K562 (cell line): ENCODE measurements around the gene FRMD4A. TPM values are rescaled to one million over a fixed set of nuclear protein-coding genes. Genes with fewer than 3 reads are reported as not detected.

Experiments used
- ATAC-seq: fragments of 200-7000 bp; cut with Tn5 transposase; 3 replicates; pipeline ENCODE4 v1.9.1; 2020; ENCODE audit warnings: moderate library complexity
- BruUV-seq: library from RNA; stranded (reverse); fragments of 400-500 nt; replicated peaks from 2 replicates; lab custom pipeline; 2021; lab: Mats Ljungman, UMichigan
- CTCF ChIA-PET: fragments of 300-600 bp; formaldehyde crosslinking; extraction: SDS; loops from one replicate; lab custom pipeline; 2021; ENCODE audit warnings: low intra/inter-chr PET ratio; lab: Yijun Ruan, JAX
- POLR2A ChIA-PET: fragments of 300-600, 350-650 bp; sonication (Branson Sonifier 250); formaldehyde crosslinking; extraction: SDS; loops from one replicate; lab custom pipeline; 2021; ENCODE audit warnings: antibody characterized with exemption, inconsistent platforms; lab: Yijun Ruan, JAX
- DNase-seq, 4 experiments: peaks; one replicate each; pipeline versions ENCODE4 v3.0.0 to v3.0.0-alpha.2; 2011 to 2018; ENCODE audit warnings: low spot score in 3 of 4, mixed read lengths in 3 of 4; ENCODE audit errors: extremely low read depth in 1 of 4
- FAIRE-seq: peaks from 2 replicates; lab custom pipeline; 2011; peaks lifted over from hg19 to GRCh38; lab: Jason Lieb, UNC
- H2AFZ ChIP-seq: 2 replicates; pipeline ENCODE4 v1.6.0; 2011; ENCODE audit warnings: low read depth, low read length, control low read depth, inconsistent platforms
- H3K27ac ChIP-seq: fragments of 200-600 bp; 3 replicates; pipeline ENCODE4 v1.8.0; 2011; ENCODE audit warnings: low read depth, mild to moderate bottlenecking, control low read depth, inconsistent platforms, low read length, moderate library complexity, mixed read lengths; ENCODE audit errors: extremely low read depth
- H3K27me3 ChIP-seq, 2 experiments: fragments of 300-600 bp in 1 of 2; 2 replicates in 1 of 2; 3 replicates in 1 of 2; pipeline versions ENCODE4 v1.6.0 to v1.8.0; 2011; ENCODE audit warnings: inconsistent platforms in 2 of 2, low read length in 2 of 2, mild to moderate bottlenecking in 1 of 2, mixed read lengths in 1 of 2, moderate library complexity in 1 of 2; ENCODE audit not compliant: control insufficient read depth in 2 of 2, insufficient read depth in 2 of 2
- H3K36me3 ChIP-seq: fragments of 300-600 bp; 3 replicates; pipeline ENCODE4 v1.8.0; 2011; ENCODE audit warnings: mild to moderate bottlenecking, low read length, inconsistent platforms; ENCODE audit not compliant: control insufficient read depth, insufficient read depth
- H3K4me1 ChIP-seq, 2 experiments: fragments of 200-600 bp in 1 of 2; replicated peaks in 1 of 2; 2 replicates in 1 of 2; 3 replicates in 1 of 2; pipeline versions ENCODE4 v1.5.1 to v1.8.0; 2011; ENCODE audit warnings: inconsistent platforms in 2 of 2, low read length in 2 of 2, mild to moderate bottlenecking in 1 of 2, mixed read lengths in 1 of 2, moderate library complexity in 1 of 2; ENCODE audit not compliant: control insufficient read depth in 2 of 2, insufficient read depth in 2 of 2
- H3K4me2 ChIP-seq: 2 replicates; pipeline ENCODE4 v1.6.1; 2011; ENCODE audit warnings: low read length, control low read depth, inconsistent platforms, mixed read lengths; ENCODE audit not compliant: insufficient read depth
- H3K4me3 ChIP-seq: fragments of 200-600 bp; sonication (generic), shearing (Covaris generic); 2 replicates; pipeline ENCODE4 v1.5.1; 2016; ENCODE audit warnings: control low read depth, inconsistent platforms
- H3K79me2 ChIP-seq: fragments of 200-600 bp; 3 replicates; pipeline ENCODE4 v1.8.0; 2011; ENCODE audit warnings: low read length, inconsistent platforms; ENCODE audit not compliant: control insufficient read depth, insufficient read depth
- H3K9ac ChIP-seq, 2 experiments: 2 replicates each; pipeline versions ENCODE4 v1.6.0 to v1.6.1; 2011; ENCODE audit warnings: low read depth in 2 of 2, low read length in 2 of 2, control low read depth in 1 of 2, inconsistent platforms in 1 of 2, mild to moderate bottlenecking in 1 of 2, mixed read lengths in 1 of 2; ENCODE audit not compliant: insufficient read depth in 1 of 2
- H3K9me1 ChIP-seq: one replicate; pipeline ENCODE4 v1.6.0; 2011; ENCODE audit warnings: inconsistent platforms, mild to moderate bottlenecking, low read length, moderate library complexity; ENCODE audit not compliant: control insufficient read depth, insufficient read depth
- H3K9me3 ChIP-seq: replicated peaks from 2 replicates; pipeline ENCODE4 v1.5.1; 2011; ENCODE audit warnings: low read depth, low read length, inconsistent platforms; ENCODE audit not compliant: control insufficient read depth, insufficient read depth
- H4K20me1 ChIP-seq: replicated peaks from 2 replicates; pipeline ENCODE4 v1.6.1; 2011; ENCODE audit warnings: low read length, inconsistent platforms, mixed read lengths; ENCODE audit not compliant: control insufficient read depth, insufficient read depth
- ARHGAP35 ChIP-seq: fragments of 450-650 bp; IDR thresholded peaks from 2 replicates; pipeline ENCODE4 v1.6.1; 2018; ENCODE audit not compliant: partially characterized antibody
- CBX5 ChIP-seq: IDR thresholded peaks from 2 replicates; pipeline ENCODE4 v1.6.1; 2014; ENCODE audit warnings: low read depth, borderline replicate concordance
- E2F3 ChIP-seq: fragments of 250-450 bp; sonication (Bioruptor Pico); IDR thresholded peaks from 2 replicates; pipeline ENCODE4 v1.4.0; 2020; ENCODE audit warnings: mild to moderate bottlenecking
- GTF2E2 ChIP-seq: fragments of 200-800 bp; sonication (Bioruptor generic); IDR thresholded peaks from 2 replicates; pipeline ENCODE4 v1.6.1; 2016; ENCODE audit warnings: missing genetic modification characterization, missing compliant biosample characterization
- PHF20 ChIP-seq: fragments of 450-650 bp; IDR thresholded peaks from 2 replicates; pipeline ENCODE4 v1.6.1; 2018; ENCODE audit not compliant: partially characterized antibody
- SMARCC2 ChIP-seq: fragments of 450-650 bp; IDR thresholded peaks from 2 replicates; pipeline ENCODE4 v1.6.1; 2017; ENCODE audit warnings: antibody characterized with exemption, moderate library complexity, mild to moderate bottlenecking, low read depth
- SMARCE1 ChIP-seq: fragments of 450-650 bp; IDR thresholded peaks from 2 replicates; pipeline ENCODE4 v1.7.1; 2016; ENCODE audit warnings: mild to moderate bottlenecking
- ZNF12 ChIP-seq: sonication (generic); formaldehyde crosslinking; IDR thresholded peaks from 2 replicates; pipeline ENCODE4 v1.4.0; 2020; ENCODE audit warnings: mild to moderate bottlenecking, missing genetic modification reagents
- WGBS: fragments of 100-300 bp; shearing (Covaris generic); methylation state at CpG from one replicate; pipeline ENCODE4 v1.1.6; 2016; ENCODE audit warnings: low coverage, mixed read lengths; ENCODE audit not compliant: insufficient coverage; ENCODE audit errors: missing lambda C conversion rate; 5-methylcytosine and 5-hydroxymethylcytosine counted together
- in situ Hi-C: fragments of 300-500 bp; cut with MboI; formaldehyde crosslinking; loops from 4 replicates; pipeline ENCODE4 v1.15.0; 2018; ENCODE audit warnings: inconsistent platforms, mixed read lengths
- intact Hi-C: fragments of 100-400 bp; cut with micrococcal nuclease; formaldehyde crosslinking; loops from 2 replicates; pipeline ENCODE4 v1.14.2; 2022
- polyA plus RNA-seq, 8 experiments: library from polyadenylated mRNA; depleted of rRNA in 4 of 8; stranded (reverse) in 5 of 8; unstranded in 3 of 8; fragments of >200 nt; fragmentation: Nextera tagmentation in 2 of 8; fragmentation: Illumina TruSeq in 1 of 8; extraction: Ambion mirVana in 2 of 8; extraction: Trizol in 1 of 8; gene quantifications; 2 replicates each; pipeline versions ENCODE4 v1.2.1 to v1.2.3, GENCODE V29; 2011 to 2014; ENCODE audit warnings: inconsistent platforms in 1 of 8, missing spikeins in 1 of 8
- total RNA-seq, 7 experiments: library from RNA; depleted of rRNA in 6 of 7; stranded (reverse); fragments of >200 nt in 6 of 7; fragmentation: Illumina TruSeq in 2 of 7; extraction: Trizol in 2 of 7; gene quantifications; 2 replicates each; pipeline versions ENCODE4 v1.2.1 to v1.2.3, GENCODE V29; 2011 to 2021; ENCODE audit warnings: low replicate concordance in 1 of 7
- TF ChIP-seq, protein P1 (sequence below): sonication (generic); formaldehyde crosslinking; IDR thresholded peaks from 2 replicates; pipeline ENCODE4 v1.8.0; 2022; ENCODE audit warnings: mild to moderate bottlenecking, missing genetic modification reagents
- TF ChIP-seq, protein P2 (sequence below): sonication (generic); formaldehyde crosslinking; IDR thresholded peaks from 2 replicates; pipeline ENCODE4 v1.8.0; 2023; ENCODE audit warnings: mild to moderate bottlenecking, missing genetic modification reagents

Gene FRMD4A
- total and polyA plus RNA-seq, 9 of the 15 experiments (the other 6 are each of a cell fraction or from before 2014, with no cell fraction given), result 0.80 to 5.2 (median 3.0) TPM

DNA sequence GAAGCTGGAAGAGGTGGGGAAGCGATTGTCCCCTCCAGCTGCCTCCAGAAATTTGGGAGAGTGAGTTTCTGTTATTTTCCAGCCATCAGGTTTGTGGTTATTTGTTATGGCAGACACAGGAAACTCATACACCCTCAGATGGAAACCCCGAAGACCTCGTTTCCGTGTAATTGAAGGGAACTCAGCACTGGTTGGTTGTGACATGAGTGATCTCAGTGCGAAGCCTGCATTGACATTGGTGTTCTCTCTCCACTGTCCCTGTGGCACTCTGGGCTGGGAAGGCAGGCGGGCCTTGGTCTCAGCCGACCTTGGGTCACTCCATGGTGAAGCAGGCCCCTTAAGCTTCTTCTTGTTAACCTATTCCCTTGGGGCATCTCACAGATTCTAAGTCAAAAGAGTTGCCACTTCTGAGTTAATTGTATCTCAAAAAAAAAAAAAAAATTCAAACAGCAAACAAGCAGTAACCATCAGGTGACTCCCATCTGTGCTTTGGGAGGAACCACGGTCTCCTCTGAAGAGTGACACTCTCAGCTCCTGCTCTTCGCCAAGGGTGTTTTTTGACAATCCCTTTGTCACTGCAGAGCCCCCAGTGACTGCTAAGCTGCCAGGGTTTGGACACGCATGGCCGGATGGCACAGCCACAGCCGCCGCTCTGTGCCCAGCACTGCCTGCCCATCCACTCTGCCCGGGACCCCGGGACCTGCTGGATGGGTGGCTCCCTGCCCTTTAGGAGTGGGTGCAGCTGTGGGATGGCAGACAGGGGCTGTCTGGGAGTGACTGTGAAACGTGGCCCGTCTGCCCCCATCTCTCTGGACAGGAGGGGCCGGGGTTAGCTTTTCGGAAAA lies 510.4 kb downstream of the FRMD4A start:
- no peaks in the 10 kb centered on the region for H3K9me1 ChIP-seq
- no peak overlapping the region for H3K4me3 ChIP-seq
- peaks cover 14 to 26% of the 10 kb centered on the region in 2 experiments; a peak in 3 of 5 replicates for H3K27me3 ChIP-seq
- no peak for TF ChIP-seq CBX5
- TF ChIP-seq E2F3, result no peak
- TF ChIP-seq, protein P1, sequence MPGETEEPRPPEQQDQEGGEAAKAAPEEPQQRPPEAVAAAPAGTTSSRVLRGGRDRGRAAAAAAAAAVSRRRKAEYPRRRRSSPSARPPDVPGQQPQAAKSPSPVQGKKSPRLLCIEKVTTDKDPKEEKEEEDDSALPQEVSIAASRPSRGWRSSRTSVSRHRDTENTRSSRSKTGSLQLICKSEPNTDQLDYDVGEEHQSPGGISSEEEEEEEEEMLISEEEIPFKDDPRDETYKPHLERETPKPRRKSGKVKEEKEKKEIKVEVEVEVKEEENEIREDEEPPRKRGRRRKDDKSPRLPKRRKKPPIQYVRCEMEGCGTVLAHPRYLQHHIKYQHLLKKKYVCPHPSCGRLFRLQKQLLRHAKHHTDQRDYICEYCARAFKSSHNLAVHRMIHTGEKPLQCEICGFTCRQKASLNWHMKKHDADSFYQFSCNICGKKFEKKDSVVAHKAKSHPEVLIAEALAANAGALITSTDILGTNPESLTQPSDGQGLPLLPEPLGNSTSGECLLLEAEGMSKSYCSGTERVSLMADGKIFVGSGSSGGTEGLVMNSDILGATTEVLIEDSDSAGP (CRISPR knock-in tag), result no peak
- TF ChIP-seq SMARCE1, result no peak
- TF ChIP-seq PHF20, result no peak
- TF ChIP-seq, protein P2, sequence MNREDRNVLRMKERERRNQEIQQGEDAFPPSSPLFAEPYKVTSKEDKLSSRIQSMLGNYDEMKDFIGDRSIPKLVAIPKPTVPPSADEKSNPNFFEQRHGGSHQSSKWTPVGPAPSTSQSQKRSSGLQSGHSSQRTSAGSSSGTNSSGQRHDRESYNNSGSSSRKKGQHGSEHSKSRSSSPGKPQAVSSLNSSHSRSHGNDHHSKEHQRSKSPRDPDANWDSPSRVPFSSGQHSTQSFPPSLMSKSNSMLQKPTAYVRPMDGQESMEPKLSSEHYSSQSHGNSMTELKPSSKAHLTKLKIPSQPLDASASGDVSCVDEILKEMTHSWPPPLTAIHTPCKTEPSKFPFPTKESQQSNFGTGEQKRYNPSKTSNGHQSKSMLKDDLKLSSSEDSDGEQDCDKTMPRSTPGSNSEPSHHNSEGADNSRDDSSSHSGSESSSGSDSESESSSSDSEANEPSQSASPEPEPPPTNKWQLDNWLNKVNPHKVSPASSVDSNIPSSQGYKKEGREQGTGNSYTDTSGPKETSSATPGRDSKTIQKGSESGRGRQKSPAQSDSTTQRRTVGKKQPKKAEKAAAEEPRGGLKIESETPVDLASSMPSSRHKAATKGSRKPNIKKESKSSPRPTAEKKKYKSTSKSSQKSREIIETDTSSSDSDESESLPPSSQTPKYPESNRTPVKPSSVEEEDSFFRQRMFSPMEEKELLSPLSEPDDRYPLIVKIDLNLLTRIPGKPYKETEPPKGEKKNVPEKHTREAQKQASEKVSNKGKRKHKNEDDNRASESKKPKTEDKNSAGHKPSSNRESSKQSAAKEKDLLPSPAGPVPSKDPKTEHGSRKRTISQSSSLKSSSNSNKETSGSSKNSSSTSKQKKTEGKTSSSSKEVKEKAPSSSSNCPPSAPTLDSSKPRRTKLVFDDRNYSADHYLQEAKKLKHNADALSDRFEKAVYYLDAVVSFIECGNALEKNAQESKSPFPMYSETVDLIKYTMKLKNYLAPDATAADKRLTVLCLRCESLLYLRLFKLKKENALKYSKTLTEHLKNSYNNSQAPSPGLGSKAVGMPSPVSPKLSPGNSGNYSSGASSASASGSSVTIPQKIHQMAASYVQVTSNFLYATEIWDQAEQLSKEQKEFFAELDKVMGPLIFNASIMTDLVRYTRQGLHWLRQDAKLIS (CRISPR knock-in tag), result no peak
- no peak for TF ChIP-seq ZNF12 (CRISPR knock-in tag)
- TF ChIP-seq GTF2E2 (tag), result no peak
- TF ChIP-seq ARHGAP35, result no peak
- no peak for TF ChIP-seq SMARCC2
- H3K9me3 ChIP-seq, result no peaks in the 10 kb centered on the region
- H3K4me1 ChIP-seq, result no peaks in the 10 kb centered on the region; a peak in 1 of 5 replicates
- ChIA-PET POLR2A (no interaction called here), CTCF (no interaction called here)
- H3K9ac ChIP-seq, result no peak overlapping the region
- DNase-seq, result no peak
- H3K79me2 ChIP-seq, result no peaks in the 10 kb centered on the region
- no peaks in the 10 kb centered on the region for H3K36me3 ChIP-seq
- no peak overlapping the region for H3K27ac ChIP-seq
- H2AFZ ChIP-seq, result no peak overlapping the region
- no peak for FAIRE-seq
- intact Hi-C loops, result no loop called here
- H4K20me1 ChIP-seq, result no peaks in the 10 kb centered on the region
- no TSS peak for BruUV-seq
- WGBS, result under 1% methylated on average over 17 of the region's 19 CpGs
- no peak for ATAC-seq
- no peak overlapping the region for H3K4me2 ChIP-seq
- in situ Hi-C loops, result no loop called here
